Kidney (tissue), 14 donors: ENCODE data around the gene CD40LG. TPM values are rescaled to one million over a fixed set of nuclear protein-coding genes. Genes with fewer than 3 reads are reported as not detected.
A peak's percentile ranks its signal among the peaks of the same experiment; 100 is the strongest.

Source experiments
- DNase-seq, 5 donors: peaks; one replicate each; pipeline ENCODE4 v3.0.0-alpha.2; 2013 to 2020
- FAIRE-seq: peaks from 2 replicates; lab custom pipeline; 2012; peaks lifted over from hg19 to GRCh38; lab: Jason Lieb, UNC
- H3K27ac ChIP-seq, 2 donors: one replicate each; pipeline ENCODE4 v1.7.0; 2013; ENCODE audit warnings: low read depth in 2 of 2, low read length in 2 of 2, inconsistent platforms in 1 of 2
- H3K27me3 ChIP-seq: one replicate; pipeline ENCODE4 v1.7.1; 2013; ENCODE audit warnings: low read length, inconsistent platforms; ENCODE audit not compliant: control insufficient read depth, insufficient read depth
- H3K36me3 ChIP-seq, 3 donors: one replicate each; pipeline versions ENCODE4 v1.7.0 to v1.7.1; 2013; ENCODE audit warnings: low read length in 3 of 3, control low read depth in 1 of 3, inconsistent platforms in 1 of 3; ENCODE audit not compliant: insufficient read depth in 3 of 3, control insufficient read depth in 2 of 3
- H3K4me1 ChIP-seq, 3 donors: one replicate each; pipeline versions ENCODE4 v1.7.0 to v1.7.1; 2013; ENCODE audit warnings: low read length in 3 of 3, inconsistent platforms in 1 of 3, low read depth in 1 of 3; ENCODE audit not compliant: control insufficient read depth in 2 of 3, insufficient read depth in 2 of 3
- H3K4me3 ChIP-seq, 3 donors: one replicate each; pipeline versions ENCODE4 v1.7.0 to v1.8.1; 2013; ENCODE audit warnings: low read length in 3 of 3, control low read depth in 1 of 3, inconsistent platforms in 1 of 3
- H3K9ac ChIP-seq, 3 donors: one replicate each; pipeline versions ENCODE4 v1.7.0 to v1.7.1; 2013; ENCODE audit warnings: low read length in 3 of 3, control low read depth in 1 of 3, inconsistent platforms in 1 of 3
- H3K9me3 ChIP-seq, 3 donors: one replicate each; pipeline versions ENCODE4 v1.7.0 to v1.7.1; 2013; ENCODE audit warnings: low read length in 3 of 3, control low read depth in 1 of 3, inconsistent platforms in 1 of 3; ENCODE audit not compliant: control insufficient read depth in 2 of 3, insufficient read depth in 1 of 3
- CTCF ChIP-seq: IDR thresholded peaks from 3 replicates; pipeline ENCODE4 v1.5.1; 2012; ENCODE audit warnings: mild to moderate bottlenecking, moderate library complexity, borderline replicate concordance; ENCODE audit not compliant: insufficient read depth; ENCODE audit errors: extremely low read depth
- intact Hi-C: fragments of 100-400 bp; cut with DNase I; formaldehyde crosslinking; loops from one replicate; pipeline ENCODE4 v1.11.1; 2022
- polyA plus RNA-seq: library from polyadenylated mRNA; stranded (reverse); fragments of 350-450 nt; fragmentation: Illumina TruSeq; extraction: RNeasy Lipid Tissue Mini Kit (QIAGEN cat#74804); gene quantifications from one replicate; pipeline ENCODE4 v1.2.3, GENCODE V29; 2014; ENCODE audit warnings: low read depth, low replicate concordance; ENCODE audit not compliant: insufficient read depth
- total RNA-seq: library from RNA; stranded (reverse); fragmentation: NEBNext Ultra II Directional; extraction: Animal tissue kit (Norgen Biotek cat#: 25700); gene quantifications from one replicate; pipeline ENCODE4 v1.2.1, GENCODE V29; 2021
- donor health status: control.
- donor health status: control.
- donor health status: control.
- donor health status: control.
- donor health status: control.
- donor health status: DM: yes; HTN: yes; CAD: no.
- donor health status: Normal renal cell carcinoma (clear cell type).

Gene CD40LG
- total and polyA plus RNA-seq, 2 donors from 2014 or later: 0.22 to 0.85 TPM

GRCh38 chrX:136607236-136607635, 40.7 kb upstream of the CD40LG start:
- no peaks in the 10 kb centered on the region for H3K4me1 ChIP-seq
- no peaks in the 10 kb centered on the region for H3K9me3 ChIP-seq
- no peak for FAIRE-seq
- no peak overlapping the region for H3K4me3 ChIP-seq
- no peak for TF ChIP-seq CTCF
- H3K27me3 ChIP-seq: no peaks in the 10 kb centered on the region
- no peak overlapping the region for H3K27ac ChIP-seq
- intact Hi-C loops: no loop called here
- H3K9ac ChIP-seq: no peak overlapping the region
- no peaks in the 10 kb centered on the region for H3K36me3 ChIP-seq
- DNase-seq: no peak

- intact Hi-C loops: no loop called here
Observed at GRCh38 chrX:136608295-136608933, 39.5 kb upstream of the CD40LG start.

GRCh38 chrX:136616987-136617685, 30.8 kb upstream of the CD40LG start:
- H3K4me1 ChIP-seq: no peaks in the 10 kb centered on the region
- no peaks in the 10 kb centered on the region for H3K27me3 ChIP-seq
- H3K36me3 ChIP-seq: no peaks in the 10 kb centered on the region
- intact Hi-C loops: no loop called here
- H3K9ac ChIP-seq: no peak overlapping the region
- H3K9me3 ChIP-seq: no peaks in the 10 kb centered on the region
- DNase-seq (no peak), FAIRE-seq (no peak)
- H3K27ac ChIP-seq: no peak overlapping the region
- TF ChIP-seq CTCF: no peak
- H3K4me3 ChIP-seq: no peak overlapping the region

More at GRCh38 chrX:136608295-136608933, 39.5 kb upstream of the CD40LG start:
- H3K4me3 ChIP-seq: no peak overlapping the region
- no peak overlapping the region for H3K9ac ChIP-seq
- H3K27ac ChIP-seq: no peak overlapping the region
- H3K9me3 ChIP-seq: no peaks in the 10 kb centered on the region
- peak; percentile 43 for TF ChIP-seq CTCF
- peak in 2 of 5 donors; percentile 10 to 73 for DNase-seq
- H3K4me1 ChIP-seq: no peaks in the 10 kb centered on the region
- no peaks in the 10 kb centered on the region for H3K36me3 ChIP-seq
- peak; percentile 38 for FAIRE-seq
- no peaks in the 10 kb centered on the region for H3K27me3 ChIP-seq
